GM12801 (cell line): ENCODE results near the gene SEC16B.

Experiments
- TF ChIP-seq, protein P1 (sequence below): IDR thresholded peaks from one replicate; pipeline ENCODE4 v1.5.1; 2011; ENCODE audit warnings: control low read depth; ENCODE audit not compliant: insufficient read length; ENCODE audit errors: extremely low read depth

SEC16B gene

DNA sequence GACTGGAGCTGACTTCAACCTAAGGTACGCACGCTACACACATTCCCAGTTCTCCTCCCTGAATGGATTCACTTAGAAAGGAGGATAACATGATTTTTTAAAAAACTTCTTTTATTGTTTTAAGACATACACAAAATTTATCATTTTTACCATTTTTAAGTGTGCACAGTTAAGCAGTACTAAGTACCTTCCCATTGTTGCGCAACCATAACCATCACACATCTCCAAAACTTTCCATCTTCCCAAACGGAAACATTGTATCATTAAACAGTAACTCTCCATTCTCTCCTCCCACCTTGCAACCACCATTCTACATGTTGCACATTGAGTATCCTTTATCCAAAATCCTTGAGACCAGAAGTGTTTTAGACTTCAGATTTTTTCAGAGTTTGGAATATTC, 36.2 kb upstream of the SEC16B start:
- TF ChIP-seq, protein P1, sequence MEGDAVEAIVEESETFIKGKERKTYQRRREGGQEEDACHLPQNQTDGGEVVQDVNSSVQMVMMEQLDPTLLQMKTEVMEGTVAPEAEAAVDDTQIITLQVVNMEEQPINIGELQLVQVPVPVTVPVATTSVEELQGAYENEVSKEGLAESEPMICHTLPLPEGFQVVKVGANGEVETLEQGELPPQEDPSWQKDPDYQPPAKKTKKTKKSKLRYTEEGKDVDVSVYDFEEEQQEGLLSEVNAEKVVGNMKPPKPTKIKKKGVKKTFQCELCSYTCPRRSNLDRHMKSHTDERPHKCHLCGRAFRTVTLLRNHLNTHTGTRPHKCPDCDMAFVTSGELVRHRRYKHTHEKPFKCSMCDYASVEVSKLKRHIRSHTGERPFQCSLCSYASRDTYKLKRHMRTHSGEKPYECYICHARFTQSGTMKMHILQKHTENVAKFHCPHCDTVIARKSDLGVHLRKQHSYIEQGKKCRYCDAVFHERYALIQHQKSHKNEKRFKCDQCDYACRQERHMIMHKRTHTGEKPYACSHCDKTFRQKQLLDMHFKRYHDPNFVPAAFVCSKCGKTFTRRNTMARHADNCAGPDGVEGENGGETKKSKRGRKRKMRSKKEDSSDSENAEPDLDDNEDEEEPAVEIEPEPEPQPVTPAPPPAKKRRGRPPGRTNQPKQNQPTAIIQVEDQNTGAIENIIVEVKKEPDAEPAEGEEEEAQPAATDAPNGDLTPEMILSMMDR, result no peak

DNA sequence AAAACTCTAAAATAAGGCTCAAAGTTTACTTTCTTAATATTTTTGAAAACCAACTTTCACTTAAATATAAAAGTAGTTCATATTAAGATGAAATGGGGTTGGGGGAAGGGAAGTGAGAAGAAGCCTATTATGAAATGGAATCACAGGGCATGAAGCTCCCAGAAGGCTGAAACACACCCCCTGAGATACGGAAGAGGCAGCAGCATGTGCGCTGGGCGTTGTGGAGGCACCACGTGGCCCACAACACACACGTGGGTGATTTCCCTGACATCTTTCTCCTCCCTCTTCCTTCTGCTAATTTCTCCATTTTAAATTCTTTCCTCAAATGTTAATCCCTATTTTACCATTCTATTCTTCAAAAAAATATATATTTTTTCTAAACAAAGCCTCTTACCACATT, 35.6 kb upstream of the SEC16B start:
- TF ChIP-seq, protein P1, result no peak

DNA sequence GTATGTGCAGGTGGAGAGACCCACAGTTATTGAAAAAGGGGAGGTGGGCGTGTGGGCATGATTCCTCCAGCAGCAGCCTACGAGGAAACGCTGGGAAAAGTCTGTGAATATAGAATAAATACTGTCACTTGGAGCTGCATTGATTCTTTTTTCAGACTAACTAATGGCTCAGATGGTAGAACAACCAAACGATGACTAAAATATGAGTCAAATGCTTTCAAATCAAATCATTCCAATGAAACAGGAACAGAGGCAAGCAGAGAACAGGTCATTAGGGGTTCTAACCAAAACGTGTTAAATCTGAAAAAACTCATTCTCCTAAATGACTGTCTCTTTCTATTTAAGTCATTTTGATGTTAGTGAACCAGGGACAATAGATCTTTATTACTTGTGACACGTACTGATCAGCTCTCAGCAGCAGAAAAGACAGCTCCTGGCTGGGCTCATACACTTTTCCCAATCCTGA, 35.1 kb upstream of the SEC16B start:
- TF ChIP-seq, protein P1, result no peak

DNA sequence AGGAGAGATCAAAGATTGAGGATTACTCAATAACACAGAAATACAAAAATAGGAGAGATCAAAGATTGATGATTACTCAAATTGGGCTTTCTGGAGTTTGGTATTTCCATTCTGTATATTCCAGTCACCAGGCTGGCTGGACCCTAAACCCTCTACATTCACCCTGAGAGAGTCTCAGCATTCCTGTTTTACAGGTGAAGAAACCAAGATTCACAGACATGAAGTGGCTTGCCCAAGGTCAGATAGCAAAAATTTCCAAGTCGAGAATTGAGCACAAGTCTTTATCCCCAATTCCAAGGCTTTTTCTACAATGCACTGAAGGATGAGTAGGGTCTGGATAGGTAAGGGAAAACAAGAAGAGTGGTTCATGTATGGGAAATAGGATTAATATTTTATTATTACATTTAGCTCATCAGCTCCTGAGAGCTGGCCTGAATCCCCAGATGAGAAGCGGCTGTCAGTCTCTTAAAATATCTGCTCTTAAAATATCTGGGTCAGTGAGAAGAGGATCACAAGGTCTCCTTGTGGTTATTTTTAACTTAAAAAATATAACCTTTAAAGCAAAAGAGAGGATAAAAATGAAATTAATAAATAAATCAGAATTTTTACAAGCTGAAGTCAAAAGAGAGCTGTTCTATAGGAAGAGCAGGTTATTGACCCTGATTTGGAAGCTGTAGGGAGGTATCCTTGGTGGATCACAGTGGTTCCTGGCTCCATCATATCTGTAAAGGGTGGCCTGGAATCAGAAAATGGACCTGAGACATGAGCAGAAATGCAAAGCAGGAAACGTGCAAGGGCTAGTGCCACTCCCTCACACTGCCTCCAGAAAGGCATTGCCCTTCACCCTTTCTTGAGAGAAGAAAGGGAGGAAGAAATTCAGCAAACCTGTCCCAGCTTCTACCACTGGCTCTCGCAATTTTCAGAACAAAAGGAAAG, 29.1 kb upstream of the SEC16B start:
- TF ChIP-seq, protein P1, result no peak

DNA sequence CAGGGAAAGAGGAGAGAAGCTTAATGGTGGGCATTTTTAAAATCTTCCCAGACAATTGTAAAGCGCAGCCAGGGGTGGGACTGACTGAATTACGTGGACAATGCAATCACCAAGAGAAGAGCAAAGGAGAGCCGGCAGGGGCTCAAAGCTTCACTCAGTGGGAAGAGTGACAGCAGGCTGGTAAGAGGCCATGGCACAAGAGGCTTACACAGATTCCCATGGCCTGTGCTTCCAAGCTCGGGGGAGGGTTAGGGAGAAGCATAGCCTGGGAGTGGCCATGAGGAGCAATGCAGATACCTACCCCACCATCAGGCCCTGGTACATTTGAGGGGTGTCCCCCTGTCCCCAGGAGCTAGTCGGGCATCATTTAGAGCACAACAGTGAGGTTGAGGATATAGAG, 27.1 kb upstream of the SEC16B start:
- TF ChIP-seq, protein P1, result no peak

DNA sequence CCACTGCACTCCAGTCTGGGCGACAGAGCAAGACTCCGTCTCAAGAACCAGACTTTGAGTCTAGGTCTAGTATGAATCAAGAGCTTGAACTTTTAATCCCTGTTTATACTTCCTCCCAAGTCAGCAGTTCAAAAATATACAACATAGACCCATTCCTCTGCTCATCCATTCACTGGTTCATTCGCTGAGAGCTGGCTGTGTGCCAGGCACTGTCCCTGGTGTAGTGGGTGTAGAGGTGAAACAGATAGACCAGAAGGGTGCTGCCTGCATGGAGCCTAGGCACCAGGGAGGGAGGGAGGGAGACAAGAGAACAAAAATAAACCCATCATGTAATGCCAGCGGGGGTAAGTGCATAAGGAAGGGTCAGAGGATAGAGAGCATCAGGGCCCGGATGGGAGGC, 25.5 kb upstream of the SEC16B start:
- TF ChIP-seq, protein P1, result no peak

DNA sequence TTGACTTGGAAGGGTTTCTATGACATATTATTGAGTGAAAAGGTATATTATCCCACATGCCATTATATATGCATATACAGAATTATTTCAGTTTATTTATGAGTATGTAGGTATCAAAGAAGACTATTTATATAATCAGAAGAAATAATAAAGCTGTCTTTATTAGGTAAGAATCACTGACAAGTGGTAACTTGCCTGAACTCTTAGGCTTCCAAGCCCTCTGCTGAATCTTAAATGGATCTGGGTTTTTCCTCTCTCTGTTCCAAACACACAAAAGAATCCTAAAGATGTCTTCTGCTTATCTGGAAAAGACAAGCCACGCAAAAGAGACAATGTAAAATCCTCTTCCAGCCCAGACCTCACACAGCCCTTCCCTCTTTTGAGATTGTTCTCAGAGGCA, 14.9 kb upstream of the SEC16B start:
- TF ChIP-seq, protein P1, result no peak
